Fibroblast of upper back skin (primary cell): ENCODE results near the gene RPE.

Source experiments
- DNase-seq: peaks from one replicate; pipeline ENCODE4 v3.0.0-alpha.2; 2013

RPE gene

DNA sequence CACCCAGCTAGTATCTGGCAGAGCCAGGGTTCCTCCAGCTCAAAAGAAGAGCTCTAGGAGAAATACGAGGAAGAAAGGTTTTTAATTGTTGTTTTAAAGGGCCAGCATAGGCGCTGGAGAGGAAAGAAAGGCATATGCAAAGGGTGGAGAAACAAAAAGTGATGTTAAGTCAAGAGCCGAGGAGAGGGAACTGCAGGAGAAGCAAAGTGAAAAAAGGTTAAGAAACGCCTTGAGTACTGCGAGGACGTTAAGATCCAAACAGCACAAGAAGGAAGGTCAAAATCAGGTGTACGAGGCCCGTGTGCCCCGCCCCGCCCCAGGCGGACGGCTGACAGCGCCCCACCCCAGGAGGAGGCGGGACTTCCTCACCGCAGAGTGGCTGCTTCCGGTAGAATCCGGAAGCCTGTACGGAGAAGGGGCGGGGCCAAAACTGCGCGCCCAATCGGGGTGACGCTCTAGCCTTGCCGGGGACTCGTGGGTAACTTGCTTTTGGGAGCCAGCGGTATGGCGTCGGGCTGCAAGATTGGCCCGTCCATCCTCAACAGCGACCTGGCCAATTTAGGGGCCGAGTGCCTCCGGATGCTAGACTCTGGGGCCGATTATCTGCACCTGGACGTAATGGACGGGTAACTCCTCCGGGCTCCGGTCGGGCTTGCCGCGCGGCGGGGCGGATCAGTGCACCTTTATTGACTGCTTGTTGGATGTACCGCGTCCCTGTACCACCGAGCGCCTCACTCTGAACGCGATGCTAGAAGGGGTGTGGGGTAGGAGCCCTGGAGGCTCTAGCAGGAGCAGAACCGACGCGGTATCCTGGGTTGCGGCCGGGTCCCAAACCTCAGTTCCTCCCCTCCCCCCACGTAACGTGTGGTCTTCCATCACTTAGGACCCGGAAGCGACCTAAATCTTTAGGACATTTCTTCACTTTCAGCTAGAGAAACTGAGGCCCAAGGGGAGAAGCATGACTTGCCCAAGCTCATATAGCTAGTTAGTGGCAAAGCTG lies at the start of gene RPE:
RPE (plus strand) TSS at position 481 of the 1,000 bp plus-strand sequence; CDS start at position 505, 24 bp downstream.
- peak; percentile 95 for DNase-seq

DNA sequence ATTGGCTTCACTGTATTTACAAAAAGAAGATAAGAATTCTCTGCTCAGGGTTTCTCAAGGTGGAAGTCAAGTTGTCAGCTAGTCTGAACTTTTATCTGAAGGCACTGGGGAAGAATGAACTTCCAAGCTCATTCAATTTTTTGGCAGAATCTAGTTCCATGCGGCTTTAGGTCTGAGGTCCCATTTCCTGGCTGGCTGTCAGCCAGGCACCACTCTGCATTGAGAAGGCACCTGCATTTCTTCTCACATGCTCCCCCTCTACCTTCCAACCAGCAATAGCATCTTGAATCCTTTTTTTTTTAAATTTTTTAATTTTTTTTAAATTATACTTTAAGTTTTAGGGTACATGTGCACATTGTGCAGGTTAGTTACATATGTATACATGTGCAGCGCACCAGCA lies 46.2 kb upstream of the RPE start:
- DNase-seq: no peak

DNA sequence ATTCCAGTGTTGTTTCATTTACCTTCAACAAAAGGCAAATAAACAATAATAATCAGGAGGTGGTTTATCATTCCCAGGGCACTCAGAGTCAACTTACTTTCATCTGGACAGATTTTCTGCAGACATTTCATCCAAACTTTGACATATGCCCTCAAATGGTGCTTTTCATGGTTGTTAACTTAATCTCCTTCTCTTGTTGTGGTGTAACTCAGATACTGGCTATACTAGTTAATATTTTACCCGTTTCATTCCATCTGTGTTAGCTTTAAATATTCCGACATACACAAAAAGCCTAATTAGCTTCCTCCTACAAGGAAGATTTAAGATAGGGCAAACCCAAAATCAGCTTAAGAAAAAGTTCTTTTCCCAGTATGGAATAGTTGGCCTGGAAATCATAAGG lies 44.4 kb upstream of the RPE start:
- no peak for DNase-seq

DNA sequence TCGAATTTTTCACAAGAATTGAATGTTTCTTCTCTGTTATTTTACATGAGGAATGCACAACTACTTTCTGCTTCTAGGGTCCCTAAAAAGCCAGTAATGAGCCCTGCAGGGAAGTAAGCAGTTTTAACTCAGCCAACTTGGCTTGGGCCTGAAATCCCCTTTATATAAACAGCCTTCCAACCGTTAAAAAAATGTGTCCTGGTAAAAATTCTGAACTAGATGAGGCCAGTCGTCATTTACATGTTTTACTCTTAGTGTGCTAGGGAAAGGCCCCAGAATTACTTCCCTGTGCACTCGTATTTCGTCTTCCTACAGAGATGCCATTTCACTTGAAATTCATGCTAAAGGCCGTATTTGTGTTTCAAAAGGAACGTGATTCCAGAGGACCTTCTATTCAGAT lies 42.4 kb upstream of the RPE start:
- no peak for DNase-seq

DNA sequence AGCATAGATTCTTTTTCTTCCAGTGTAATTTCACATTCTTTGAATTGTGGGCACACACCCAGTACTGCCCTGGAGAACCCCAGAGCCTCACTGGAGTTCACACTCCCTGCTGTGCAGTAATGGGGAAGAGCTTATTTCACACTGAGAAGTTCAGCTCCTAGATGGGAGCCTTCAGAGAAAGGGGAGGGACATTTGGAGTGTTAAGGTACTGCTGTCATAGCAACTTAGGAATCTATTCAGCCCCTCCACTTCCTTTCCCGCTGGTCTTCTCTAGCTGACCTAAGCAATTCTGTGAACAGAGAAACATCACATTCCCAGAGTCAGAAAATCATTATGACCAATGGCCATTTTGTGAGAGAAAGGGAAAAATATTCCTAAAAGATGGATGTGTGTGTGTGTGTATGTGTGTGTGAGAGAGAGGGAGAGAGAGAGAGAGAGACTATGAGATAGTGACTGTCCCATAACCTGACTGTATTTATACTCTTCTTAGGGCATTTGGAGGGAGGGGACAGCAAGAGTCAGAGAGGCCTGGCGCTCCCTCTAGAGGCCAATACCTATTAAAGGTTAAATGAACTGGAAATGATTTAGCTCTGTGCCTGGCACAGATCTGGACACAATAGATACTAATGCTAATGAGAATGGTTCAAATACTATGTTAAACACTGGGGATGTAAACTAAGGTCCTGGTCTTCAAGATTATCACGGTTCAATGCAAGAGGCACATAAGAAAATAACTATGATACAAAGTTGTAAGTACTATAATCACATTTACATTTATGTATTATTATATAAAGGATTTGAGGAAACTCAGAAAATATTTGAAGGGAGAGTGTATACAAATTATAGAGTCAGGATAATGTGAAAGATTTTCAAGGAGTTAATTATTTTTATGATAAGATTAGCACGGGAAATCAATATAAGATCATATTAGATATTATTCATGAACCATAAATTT lies 41.5 kb upstream of the RPE start:
- peak; percentile 46 for DNase-seq

DNA sequence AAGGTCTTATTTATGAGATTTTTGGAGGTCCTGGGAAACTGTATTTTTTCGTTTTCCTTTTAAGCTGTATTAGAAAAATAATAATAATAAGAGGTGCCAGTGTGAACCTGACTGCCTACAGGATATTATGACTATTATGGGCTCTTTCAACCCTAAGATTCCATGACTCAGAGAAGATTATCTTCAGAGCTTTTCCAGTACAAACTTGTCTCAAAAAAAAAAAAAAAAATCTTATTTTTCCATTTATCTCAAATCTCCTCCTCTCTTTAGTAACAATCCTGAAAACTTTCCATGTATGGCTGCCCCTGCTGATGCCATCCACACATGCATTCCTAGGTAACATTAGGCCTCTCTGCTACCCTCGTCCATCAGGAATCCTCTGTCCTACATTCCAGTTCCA lies 36.7 kb upstream of the RPE start:
- DNase-seq: no peak

DNA sequence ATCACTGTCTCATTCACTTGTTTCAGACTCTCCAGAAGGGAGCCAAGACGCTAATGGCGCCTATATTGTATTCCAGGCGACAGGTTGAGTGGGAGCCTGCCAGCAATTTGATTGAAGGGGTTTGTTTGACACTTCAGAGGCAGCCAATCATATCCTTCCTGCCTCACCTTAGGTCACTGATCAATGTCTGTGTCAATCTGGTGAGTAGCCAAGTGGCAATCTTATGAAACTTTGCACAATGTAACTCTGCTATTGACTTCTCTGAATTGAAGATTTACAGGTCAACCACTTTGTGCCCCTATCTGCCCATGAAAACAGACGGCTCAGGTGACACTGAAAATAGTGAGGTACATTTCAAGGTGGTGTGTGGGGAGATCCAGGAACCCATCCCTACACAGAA lies 32.7 kb upstream of the RPE start:
- DNase-seq: no peak

DNA sequence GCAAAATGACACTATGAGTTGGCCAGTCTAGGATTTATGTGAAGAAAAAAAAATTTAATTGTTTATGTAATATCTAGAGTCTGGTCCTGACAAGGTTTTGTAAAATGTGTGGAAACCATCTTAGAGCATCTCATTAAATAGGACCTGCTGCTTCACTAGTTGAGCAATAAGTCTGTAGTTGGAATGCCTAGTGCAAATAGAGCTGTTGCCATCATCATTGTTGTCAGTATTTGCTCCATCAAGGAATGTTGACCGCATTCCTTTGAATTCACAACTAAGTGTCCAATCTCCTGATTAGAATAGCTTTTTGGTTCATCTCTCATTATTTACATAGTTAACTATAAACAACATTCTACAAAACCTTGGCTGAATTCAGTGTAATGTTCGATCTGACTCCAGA lies 32.2 kb upstream of the RPE start:
- no peak for DNase-seq

DNA sequence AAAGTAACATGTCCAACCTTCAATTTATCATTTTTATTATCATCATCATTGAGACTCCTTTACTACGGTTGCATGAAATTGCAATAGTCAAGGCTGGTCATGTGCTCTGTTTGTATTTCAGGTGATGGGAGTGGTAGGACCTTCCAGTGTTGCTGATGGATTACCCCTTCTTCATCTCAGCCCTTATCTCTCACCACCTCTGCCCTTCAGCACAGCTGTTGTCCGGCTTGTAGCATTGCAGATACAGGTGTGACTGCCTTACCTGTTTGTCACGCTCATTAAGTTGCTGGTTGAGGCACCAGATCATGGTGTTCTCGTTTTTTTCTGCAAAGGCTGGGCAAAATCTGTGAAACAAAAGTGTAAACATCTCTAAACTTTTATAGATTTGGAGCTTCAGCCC lies 31.7 kb upstream of the RPE start:
- DNase-seq: no peak

DNA sequence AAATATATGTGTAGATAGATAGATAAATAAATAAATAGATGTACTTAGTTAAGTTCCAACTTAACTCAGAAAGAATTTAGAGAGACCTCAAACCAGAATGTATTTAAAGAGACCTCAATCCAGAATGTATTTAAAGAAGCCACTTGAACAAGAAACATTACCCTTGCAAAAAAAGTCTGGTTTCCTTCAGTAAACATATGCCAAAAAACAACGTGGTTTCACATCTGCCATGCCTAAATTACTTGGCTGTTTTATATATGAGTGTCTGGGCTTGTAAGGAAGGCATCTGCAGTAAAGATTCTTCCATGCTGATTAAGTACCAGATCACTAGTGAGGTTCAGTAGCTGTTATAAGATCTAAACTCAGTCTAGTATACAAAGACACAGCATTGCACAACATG lies 29.1 kb upstream of the RPE start:
- no peak for DNase-seq

DNA sequence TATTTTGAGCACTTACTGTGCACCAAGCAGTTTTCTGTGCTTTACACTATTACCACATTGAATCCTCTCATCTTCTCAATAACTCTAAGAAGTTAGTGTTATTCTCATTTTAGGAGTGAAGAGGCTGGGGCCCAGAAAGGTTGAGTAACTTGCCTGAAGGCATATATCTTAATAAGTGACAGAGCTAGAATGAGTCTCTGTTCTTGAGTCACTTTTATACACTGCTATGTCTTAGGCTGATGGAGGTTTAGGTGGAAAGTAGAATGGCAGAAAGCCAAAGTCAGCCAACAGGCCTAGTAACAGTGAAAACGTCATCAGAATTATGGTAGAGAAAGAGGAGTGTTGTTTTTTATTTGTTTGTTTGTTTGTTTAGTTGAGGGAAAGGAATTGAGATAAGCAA lies 27.9 kb upstream of the RPE start:
- DNase-seq: no peak

DNA sequence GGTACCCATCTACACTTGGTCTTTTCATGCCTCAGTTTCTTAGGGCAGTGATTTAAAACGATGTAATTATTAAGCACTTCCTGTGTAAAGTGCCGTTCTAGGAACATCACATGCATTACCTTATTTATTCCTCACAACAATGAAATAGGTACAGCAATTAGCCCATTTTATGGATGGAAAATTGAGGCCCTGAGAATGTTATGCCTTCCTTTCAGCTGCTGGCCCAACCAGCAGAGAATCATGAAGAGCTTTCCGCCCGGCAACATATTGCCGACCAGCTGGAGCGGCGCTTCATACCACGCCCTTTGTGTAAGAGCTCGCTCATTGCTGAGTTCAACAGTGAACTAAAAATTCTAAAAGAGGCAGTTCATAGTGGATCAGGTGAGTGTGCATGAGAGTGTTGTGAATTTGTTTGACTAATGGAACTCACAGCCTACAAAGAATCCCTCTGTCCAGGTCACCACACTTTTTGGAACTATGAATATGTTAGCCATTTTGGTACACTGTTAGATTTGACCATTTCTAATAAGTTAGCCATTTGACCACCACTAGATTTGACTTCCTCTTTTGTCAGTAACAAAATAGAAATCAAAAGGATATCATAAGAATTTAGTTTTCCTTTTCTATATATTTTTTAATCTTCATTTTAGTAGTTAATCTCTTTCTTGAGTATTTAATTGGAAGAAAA lies 25.6 kb upstream of the RPE start:
- no peak for DNase-seq

DNA sequence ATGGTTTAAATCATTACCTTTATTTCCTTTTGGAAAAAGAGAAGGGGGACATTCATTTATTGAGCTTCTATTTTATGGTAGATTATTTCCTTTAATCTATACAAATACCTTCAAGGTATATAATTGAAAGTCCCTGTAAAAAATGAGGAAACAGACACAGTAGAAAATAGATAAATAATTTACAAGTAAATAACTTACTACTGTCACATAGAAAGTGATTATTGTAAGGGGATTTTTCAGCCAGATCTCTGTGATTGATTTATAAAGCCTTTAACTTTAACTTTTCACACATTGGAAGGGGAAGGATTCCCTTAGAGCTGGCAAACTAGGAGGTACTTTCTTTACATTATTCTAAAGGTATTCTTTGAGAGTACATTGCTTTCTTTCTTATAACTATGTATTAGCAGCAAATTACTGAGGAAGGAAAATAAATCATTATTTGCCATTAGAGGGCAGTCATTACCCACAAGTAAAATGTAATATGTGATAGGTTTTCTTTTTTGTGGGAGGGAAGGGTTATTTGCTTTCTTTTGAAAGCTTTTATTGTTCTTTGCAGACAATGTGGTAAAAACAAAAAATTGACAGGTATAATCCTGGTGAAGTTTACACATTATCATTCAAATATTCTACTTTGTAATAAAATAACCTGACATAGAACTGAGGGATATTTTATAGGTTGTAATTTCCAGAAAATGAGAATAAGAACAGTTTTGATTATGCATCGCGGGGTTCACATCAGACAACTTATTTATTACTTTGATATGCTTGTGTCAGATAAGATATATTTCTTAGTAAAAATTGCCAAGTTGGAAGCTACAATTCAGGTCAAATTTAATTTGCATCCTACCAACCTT lies 24.8 kb upstream of the RPE start:
- DNase-seq: peak; percentile 35

DNA sequence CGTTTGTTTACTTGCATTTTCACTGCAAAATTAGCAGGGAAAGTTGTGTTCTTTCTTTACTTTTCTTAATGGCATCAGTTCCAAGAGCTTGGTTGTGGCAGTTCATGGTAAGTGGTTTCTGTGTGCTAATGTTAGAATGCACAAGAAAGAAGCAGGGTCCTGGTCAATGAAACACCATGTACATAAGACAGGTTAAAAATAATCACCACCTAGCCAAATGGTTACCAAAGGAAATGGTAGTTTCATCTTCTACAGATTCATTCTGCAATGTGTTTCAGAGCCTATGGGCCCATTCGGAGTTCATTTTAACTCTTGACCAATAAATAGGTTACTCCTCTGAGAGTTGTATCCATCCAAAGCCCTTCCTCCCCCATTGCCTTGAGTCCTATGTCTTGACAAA lies 18.1 kb upstream of the RPE start:
- no peak for DNase-seq

DNA sequence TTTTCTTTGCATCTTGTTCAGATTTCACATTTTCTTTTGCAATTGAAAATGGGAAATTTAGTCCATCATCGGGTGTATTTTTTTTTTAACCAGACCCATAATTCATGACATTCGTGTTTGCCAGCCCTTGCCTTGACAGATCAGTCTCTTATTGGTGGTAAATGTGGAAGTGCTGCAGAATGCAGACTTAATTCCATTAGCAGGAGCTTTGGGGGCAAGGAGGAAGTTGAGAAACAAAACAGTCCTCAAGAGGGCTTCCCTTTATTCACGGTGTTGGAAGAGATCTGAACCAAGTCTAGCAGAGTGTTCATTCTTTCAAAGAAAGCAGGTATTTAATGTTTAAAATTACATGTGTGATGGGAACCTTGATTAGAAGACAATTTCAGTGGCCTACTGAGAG lies 16.6 kb upstream of the RPE start:
- DNase-seq: no peak

DNA sequence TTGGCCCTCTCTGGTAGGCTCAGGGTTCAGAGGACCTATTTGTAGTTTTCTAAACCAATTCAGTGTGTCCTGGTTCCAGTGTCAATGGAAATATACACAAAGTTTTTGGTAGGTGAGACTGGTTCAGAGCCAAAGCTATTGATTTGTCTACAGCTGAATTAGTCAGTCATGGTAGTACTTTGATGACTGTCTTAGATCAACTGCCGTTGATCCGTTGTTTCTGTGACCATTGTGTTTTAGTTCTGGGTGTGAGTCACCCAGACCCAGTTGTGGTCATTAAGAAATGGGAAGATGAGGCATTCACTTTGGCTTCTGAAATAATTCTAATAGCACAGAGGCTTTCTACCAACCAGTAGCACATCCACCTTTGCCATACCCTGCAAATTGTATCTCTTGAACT lies 16.0 kb upstream of the RPE start:
- DNase-seq: no peak

DNA sequence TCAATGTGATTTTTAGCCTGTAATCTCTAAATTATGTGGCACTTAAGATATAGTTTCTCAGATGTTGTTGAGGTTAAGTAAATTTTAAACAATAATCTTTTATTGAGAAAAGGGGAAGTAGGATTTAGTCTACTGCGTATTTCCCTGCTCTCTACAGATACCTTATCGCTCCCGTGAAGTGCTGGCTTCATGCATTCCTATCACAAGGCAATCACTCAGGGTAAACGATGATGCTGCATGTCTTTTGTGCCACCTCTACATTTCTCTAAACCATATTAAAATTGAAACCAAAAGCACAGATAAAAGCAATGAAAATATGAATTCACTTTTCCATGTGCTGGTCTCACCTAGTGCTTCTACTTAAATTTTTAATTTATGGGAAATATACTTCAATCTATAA lies 14.4 kb upstream of the RPE start:
- no peak for DNase-seq

DNA sequence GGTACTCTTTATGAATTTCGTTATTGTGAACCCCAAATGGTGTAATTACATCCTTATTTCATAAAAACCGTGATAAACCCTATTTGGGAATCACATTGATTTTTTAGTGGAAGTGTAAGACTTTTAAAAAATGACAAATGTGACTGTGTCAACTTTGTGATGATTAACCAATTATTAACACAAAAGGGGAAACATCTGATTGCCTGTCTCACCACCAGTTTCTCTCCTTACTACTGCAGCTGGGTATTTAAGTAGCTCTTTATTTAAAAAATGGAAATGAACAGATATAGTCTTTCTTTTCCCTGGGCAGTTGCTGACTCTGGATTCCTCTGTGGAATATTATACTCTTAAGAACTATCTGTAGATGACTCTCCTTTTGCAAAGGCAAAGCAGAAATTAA lies 11.6 kb upstream of the RPE start:
- DNase-seq: no peak

DNA sequence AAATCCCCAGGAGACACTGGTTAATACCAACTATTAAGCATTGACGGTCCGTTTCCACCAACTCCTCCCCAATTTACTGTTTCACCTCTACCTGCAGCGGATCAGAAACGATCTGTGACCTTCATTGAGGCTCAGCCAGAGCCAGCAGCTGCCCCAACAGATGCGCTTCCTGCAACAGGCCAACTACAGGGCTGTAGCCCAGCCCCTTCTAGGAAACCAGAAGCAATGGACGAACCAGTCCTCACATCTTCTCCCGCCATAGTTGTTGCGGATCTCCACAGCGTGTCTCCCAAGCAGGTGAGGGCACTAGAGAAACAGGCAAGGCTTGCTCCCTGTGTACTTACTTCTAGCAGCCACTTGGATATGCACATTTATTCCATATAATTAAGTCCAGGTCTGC lies 8.5 kb upstream of the RPE start:
- no peak for DNase-seq

DNA sequence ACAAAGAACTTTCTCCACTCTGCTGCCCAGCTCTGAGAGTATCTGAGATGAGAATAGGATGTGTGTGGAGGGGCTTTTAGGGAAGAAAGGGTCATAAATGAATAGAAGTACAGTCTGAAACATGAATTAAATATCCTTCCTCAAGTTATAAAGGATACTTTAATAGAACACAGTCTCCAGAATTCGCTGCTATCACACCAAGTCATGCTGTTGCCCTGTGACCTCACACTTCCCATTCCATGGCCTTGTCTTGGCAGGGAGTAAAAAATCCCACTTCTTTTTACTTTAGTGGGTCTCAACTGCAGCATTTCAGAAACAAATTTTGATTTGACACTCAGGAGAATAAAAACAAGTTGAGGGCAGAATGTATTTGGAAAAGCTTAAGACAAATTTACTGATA lies 3.8 kb upstream of the RPE start:
- no peak for DNase-seq

DNA sequence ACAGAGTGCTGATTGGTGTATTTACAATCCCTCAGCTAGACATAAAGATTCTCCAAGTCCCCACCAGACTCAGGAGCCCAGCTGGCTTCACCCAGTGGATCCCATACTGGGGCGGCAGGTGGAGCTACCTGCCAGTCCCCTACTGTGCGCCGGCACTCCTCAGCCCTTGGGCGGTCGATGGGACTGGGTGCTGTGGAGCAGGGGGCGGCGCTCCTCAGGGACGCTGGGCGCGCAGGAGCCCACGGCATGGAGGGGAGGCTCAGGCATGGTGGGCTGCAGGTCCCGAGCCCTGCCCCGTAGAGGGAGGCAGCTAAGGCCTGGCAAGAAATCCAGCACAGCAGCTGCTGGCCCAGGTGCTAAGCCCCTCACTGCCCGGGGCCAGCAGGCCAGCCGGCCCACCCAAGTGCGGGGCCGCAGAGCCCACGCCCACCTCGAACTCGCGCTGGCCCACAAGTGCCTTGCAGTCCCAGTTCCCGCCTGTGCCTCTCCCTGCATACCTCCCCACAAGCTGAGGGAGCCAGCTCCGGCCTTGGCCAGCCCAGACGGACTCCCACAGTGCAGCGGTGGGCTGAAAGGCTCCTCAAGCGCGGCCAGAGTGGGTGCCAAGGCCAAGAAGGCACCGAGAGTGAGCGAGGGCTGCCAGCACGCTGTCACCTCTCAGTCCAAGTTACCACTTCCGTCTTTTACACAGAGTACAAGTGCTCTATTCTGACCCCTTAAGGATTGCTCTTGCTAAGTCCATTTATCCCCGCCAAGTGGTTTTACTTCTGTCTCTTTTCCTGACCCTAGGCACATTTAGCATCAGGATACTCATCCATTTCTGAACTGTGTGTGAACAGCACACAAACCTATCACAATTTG lies 1.7 kb upstream of the RPE start:
- no peak for DNase-seq
